ENCODE results near the gene TTC9. TPM values are rescaled to one million over a fixed set of nuclear protein-coding genes. Genes with fewer than 3 reads are reported as not detected.

Gene TTC9
- total RNA-seq (2022) (0.30 and 0.37 TPM in 2 replicates), Bru-seq, nascent RNA (percentile 17 among the genes with signal in this experiment), BruChase-seq, experiment 1, labeled RNA remaining after a 6-hour chase (percentile 17 among the genes with signal in this experiment), BruChase-seq, experiment 2, labeled RNA remaining after a 2-hour chase (percentile 18 among the genes with signal in this experiment)
- long read RNA-seq, full-length matches to known transcripts: 2 of 2 reads
- long read RNA-seq, partial matches to known transcripts: 0 of 2 reads
- long read RNA-seq, other reads (novel, unspliced or antisense): 0 of 2 reads

DNA sequence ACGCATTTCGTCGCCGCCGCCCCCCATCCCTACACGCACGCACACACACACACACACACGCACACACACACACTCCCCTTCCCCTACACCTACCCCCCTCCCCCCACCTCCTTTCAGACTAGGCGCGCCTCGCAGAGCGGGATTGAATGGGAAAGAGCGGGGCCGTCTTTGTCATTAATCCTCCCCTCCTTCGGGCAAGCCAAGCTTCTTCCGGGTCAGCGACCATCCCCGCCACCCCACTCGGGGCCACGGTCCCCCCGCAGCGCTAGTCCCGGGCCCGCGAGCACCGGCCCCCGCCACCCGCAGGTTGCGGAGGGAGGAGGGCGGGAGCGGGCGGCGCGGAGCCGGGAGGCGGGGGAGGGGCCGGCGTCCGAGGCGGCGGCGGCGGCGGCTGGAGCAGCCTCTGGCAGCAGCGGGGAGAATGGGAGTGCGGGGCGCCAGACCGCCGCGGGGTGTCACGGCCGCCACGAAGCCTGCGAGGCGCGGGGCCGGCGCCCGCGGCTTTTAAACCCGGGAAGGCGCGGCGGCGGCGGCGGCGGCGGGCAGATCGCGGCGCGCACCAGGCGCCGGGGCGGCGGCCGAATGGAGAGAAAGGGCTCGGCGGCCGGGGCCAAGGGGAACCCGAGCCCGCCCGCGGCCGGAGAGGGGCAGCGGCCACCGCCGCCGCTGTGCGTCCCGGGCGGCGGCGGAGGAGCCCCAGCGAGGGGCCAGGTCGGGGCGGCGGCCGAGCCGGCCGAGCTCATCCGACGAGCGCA lies at the start of gene TTC9:
Gene TTC9 (plus strand): TSS at position 369 of the 755 bp plus-strand sequence. CDS start 214 bp downstream, at position 583.
- intact Hi-C loops (cut with micrococcal nuclease): loop anchor here (5.0 kb wide), 2 partner anchors 56 to 71 kb away; no protein-coding TSS in a partner anchor
- DNase-seq (ENCODE audit: unreplicated experiment): no peak
- CTCF ChIA-PET: interaction anchor here (0.6 to 1.2 kb wide), 5 partner anchors 10 to 115 kb away, joined by 3 to 4 read pairs (median 3); no protein-coding TSS in a partner anchor
- no TSS peak for BruUV-seq (replicated peaks)
- Mint-ChIP-seq H3K27me3 (ENCODE audit: insufficient read depth, unreplicated experiment) (peaks cover 16% of the 10 kb centered on the region), H3K4me1 (ENCODE audit: insufficient read depth, unreplicated experiment) (no peaks in the 10 kb centered on the region), H3K4me3 (ENCODE audit: unreplicated experiment) (peak within 1 kb of the TSS; percentile 85), H3K27ac (ENCODE audit: low read depth, unreplicated experiment) (no peak within 1 kb of the TSS), H3K36me3 (ENCODE audit: insufficient read depth, unreplicated experiment) (no peaks in the 10 kb centered on the region), H3K9me3 (ENCODE audit: unreplicated experiment) (no peaks in the 10 kb centered on the region)
- TF ChIP-seq CTCF (IDR thresholded peaks at IDR 0.05; ENCODE audit: unreplicated experiment): no peak
- POLR2A ChIA-PET: interaction anchor here (0.6 to 1.6 kb wide), 3 partner anchors 10 to 240 kb away, joined by 3 to 10 read pairs (median 3); partner anchors contain the start of gene MAP3K9

GRCh38 chr14:70594461-70594860 lies 47.3 kb upstream of the TTC9 start:
- POLR2A ChIA-PET: no interaction called here
- no peak for TF ChIP-seq CTCF (IDR thresholded peaks at IDR 0.05; ENCODE audit: unreplicated experiment)
- intact Hi-C loops (cut with micrococcal nuclease): no loop called here
- H3K9me3 Mint-ChIP-seq (ENCODE audit: unreplicated experiment): no peaks in the 10 kb centered on the region
- H3K36me3 Mint-ChIP-seq (ENCODE audit: insufficient read depth, unreplicated experiment): peaks cover 64% of the 10 kb centered on the region
- H3K27me3 Mint-ChIP-seq (ENCODE audit: insufficient read depth, unreplicated experiment): no peaks in the 10 kb centered on the region
- CTCF ChIA-PET: interaction anchor here (1.5 kb wide), 2 partner anchors 119 to 223 kb away, joined by 3 to 5 read pairs; no protein-coding TSS in a partner anchor
- no peak overlapping the region for H3K4me3 Mint-ChIP-seq (ENCODE audit: unreplicated experiment)
- peaks cover 10% of the 10 kb centered on the region for H3K4me1 Mint-ChIP-seq (ENCODE audit: insufficient read depth, unreplicated experiment)
- DNase-seq (ENCODE audit: unreplicated experiment): no peak
- BruUV-seq (replicated peaks): no TSS peak
- H3K27ac Mint-ChIP-seq (ENCODE audit: low read depth, unreplicated experiment): no peak overlapping the region

GRCh38 chr14:70595443-70596185 lies 46.1 kb upstream of the TTC9 start:
- H3K9me3 Mint-ChIP-seq (ENCODE audit: unreplicated experiment): no peaks in the 10 kb centered on the region
- DNase-seq (ENCODE audit: unreplicated experiment): peak; percentile 0
- H3K27ac Mint-ChIP-seq (ENCODE audit: low read depth, unreplicated experiment): no peak overlapping the region
- peaks cover 57% of the 10 kb centered on the region for H3K36me3 Mint-ChIP-seq (ENCODE audit: insufficient read depth, unreplicated experiment)
- no peaks in the 10 kb centered on the region for H3K27me3 Mint-ChIP-seq (ENCODE audit: insufficient read depth, unreplicated experiment)
- POLR2A ChIA-PET: no interaction called here
- intact Hi-C loops (cut with micrococcal nuclease): no loop called here
- CTCF ChIA-PET: interaction anchor here (1.5 to 1.6 kb wide), 2 partner anchors 8 to 118 kb away, joined by 4 to 5 read pairs; no protein-coding TSS in a partner anchor
- no TSS peak for BruUV-seq (replicated peaks)
- H3K4me3 Mint-ChIP-seq (ENCODE audit: unreplicated experiment): no peak overlapping the region
- H3K4me1 Mint-ChIP-seq (ENCODE audit: insufficient read depth, unreplicated experiment): peaks cover 13% of the 10 kb centered on the region
- TF ChIP-seq CTCF (IDR thresholded peaks at IDR 0.05; ENCODE audit: unreplicated experiment): no peak
